ENCODE data around the gene ZNF281. TPM values are rescaled to one million over a fixed set of nuclear protein-coding genes. Genes with fewer than 3 reads are reported as not detected.

The ZNF281 gene
- polyA plus RNA-seq, 2 of the 4 experiments (the other 2 are of a cell fraction) = 33.7 to 39.1 TPM

- Histone ChIP-seq H3K4me3 (no peak overlapping the region), H3K27ac (no peak overlapping the region), H3K9me3 (no peaks in the 10 kb centered on the region), H3K4me2 (no peak overlapping the region), H3K4me1 (peaks cover 10% of the 10 kb centered on the region)
- no peak for DNase-seq (ENCODE audit: low read depth in 1 of 2, low spot score in 1 of 2)
- no peak for TF ChIP-seq PHF8 (IDR thresholded peaks at IDR 0.05; ENCODE audit: borderline replicate concordance, low read depth)
- TF ChIP-seq HEYL (CRISPR knock-in tag; IDR thresholded peaks at IDR 0.05) = no peak
- no peak for TF ChIP-seq JUNB (IDR thresholded peaks at IDR 0.05)
- TF ChIP-seq CBX2 (IDR thresholded peaks at IDR 0.05; ENCODE audit: borderline replicate concordance, low read depth) = no peak
- TF ChIP-seq CBX8 (IDR thresholded peaks at IDR 0.05) = no peak
- no peak for TF ChIP-seq FOXS1 (CRISPR knock-in tag; IDR thresholded peaks at IDR 0.05)
- no peak for TF ChIP-seq REST (IDR thresholded peaks at IDR 0.05)
- no peak for TF ChIP-seq ZNF302 (CRISPR knock-in tag; IDR thresholded peaks at IDR 0.05)
- TF ChIP-seq, protein P1, sequence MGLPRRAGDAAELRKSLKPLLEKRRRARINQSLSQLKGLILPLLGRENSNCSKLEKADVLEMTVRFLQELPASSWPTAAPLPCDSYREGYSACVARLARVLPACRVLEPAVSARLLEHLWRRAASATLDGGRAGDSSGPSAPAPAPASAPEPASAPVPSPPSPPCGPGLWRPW (IDR thresholded peaks at IDR 0.05) = no peak
- WGBS (ENCODE audit: missing lambda C conversion rate) = 80% methylated on average over 2 of the region's 2 CpGs
- ATAC-seq = no peak
- CTCF ChIA-PET = no interaction called here
- POLR2A ChIA-PET = no interaction called here
- no peak for FAIRE-seq
Observed at GRCh38 chr1:200443860-200444259, 34.0 kb upstream of the ZNF281 start.

DNA sequence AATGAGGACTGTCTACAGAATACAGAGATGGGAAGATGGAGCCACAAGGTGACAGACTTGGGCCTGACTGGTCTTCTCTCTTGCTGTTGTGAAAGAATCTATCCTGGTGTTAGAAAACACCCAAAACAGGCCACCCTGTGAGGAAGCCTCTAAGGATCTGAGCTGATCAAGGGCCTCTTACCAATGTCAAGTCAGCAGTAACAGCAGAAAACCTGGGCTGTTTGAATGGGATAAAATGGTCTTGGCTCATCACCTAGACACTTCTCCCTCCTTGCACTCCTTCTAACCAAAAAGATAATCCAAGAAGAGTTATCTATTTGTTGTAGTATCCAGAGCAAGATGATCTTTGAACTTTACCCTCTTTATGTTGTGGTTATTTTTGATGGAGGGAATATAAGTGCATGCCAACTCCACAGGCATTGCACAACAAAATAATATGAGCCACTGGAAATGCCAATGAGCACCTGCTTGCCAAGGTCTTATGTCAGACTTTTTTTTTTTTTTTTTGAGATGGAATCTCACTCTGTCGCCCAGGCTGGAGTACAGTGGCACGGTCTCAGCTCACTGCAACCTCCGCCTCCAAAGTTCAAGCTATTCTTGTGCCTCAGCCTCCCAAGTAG is 32.8 kb upstream of the ZNF281 start:
- H3K4me1 ChIP-seq = peaks cover 20% of the 10 kb centered on the region
- DNase-seq (ENCODE audit: low read depth in 1 of 2, low spot score in 1 of 2) (no peak), FAIRE-seq (no peak), ATAC-seq (peak in 1 of 2 experiments; percentile 47; a peak in 2 of 6 replicates)
- ChIA-PET CTCF (interaction anchor here (0.7 kb wide), 1 partner anchor 154 kb away, joined by 3 read pairs; no protein-coding TSS in a partner anchor), POLR2A (no interaction called here)
- WGBS (ENCODE audit: missing lambda C conversion rate) = 98% methylated on average over 3 of the region's 3 CpGs
- peak overlapping the region in 1 of 2 experiments; percentile 23; a peak in 1 of 6 replicates for H3K27ac ChIP-seq
- no peak overlapping the region for H3K4me3 ChIP-seq
- H3K9me3 ChIP-seq = no peaks in the 10 kb centered on the region
- no peak overlapping the region for H3K4me2 ChIP-seq
- TF ChIP-seq CEBPB (IDR thresholded peaks at IDR 0.05) (peak; percentile 10 to 25; a peak in 2 of 4 replicates), EP300 (IDR thresholded peaks at IDR 0.05) (no peak)

- no peak for FAIRE-seq
- POLR2A ChIA-PET = no interaction called here
- TF ChIP-seq HOXB5 (CRISPR knock-in tag; IDR thresholded peaks at IDR 0.05) = no peak
- TF ChIP-seq SREBF2 (IDR thresholded peaks at IDR 0.05) = no peak
- no peak for TF ChIP-seq CEBPB (IDR thresholded peaks at IDR 0.05)
- TF ChIP-seq EP300 (IDR thresholded peaks at IDR 0.05) = no peak
- no peak for TF ChIP-seq REST (IDR thresholded peaks at IDR 0.05)
- no peak for TF ChIP-seq PHF8 (IDR thresholded peaks at IDR 0.05; ENCODE audit: borderline replicate concordance, low read depth)
- TF ChIP-seq, protein P2, sequence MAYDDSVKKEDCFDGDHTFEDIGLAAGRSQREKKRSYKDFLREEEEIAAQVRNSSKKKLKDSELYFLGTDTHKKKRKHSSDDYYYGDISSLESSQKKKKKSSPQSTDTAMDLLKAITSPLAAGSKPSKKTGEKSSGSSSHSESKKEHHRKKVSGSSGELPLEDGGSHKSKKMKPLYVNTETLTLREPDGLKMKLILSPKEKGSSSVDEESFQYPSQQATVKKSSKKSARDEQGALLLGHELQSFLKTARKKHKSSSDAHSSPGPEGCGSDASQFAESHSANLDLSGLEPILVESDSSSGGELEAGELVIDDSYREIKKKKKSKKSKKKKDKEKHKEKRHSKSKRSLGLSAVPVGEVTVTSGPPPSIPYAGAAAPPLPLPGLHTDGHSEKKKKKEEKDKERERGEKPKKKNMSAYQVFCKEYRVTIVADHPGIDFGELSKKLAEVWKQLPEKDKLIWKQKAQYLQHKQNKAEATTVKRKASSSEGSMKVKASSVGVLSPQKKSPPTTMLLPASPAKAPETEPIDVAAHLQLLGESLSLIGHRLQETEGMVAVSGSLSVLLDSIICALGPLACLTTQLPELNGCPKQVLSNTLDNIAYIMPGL (CRISPR knock-in tag; IDR thresholded peaks at IDR 0.05; ENCODE audit: borderline replicate concordance) = no peak
- no peak for TF ChIP-seq MYC (IDR thresholded peaks at IDR 0.05; ENCODE audit: borderline replicate concordance, low read length)
- no peak for TF ChIP-seq JUNB (IDR thresholded peaks at IDR 0.05)
- TF ChIP-seq RNF2 (IDR thresholded peaks at IDR 0.05; ENCODE audit: borderline replicate concordance, low read depth) = no peak
- no peak for TF ChIP-seq EHMT2 (IDR thresholded peaks at IDR 0.05; ENCODE audit: low read depth)
- TF ChIP-seq KDM5A (IDR thresholded peaks at IDR 0.05) = no peak
- TF ChIP-seq EHF (CRISPR knock-in tag; IDR thresholded peaks at IDR 0.05) = no peak
- Histone ChIP-seq H3K9me3 (no peaks in the 10 kb centered on the region), H3K4me3 (no peak overlapping the region), H3K27ac (no peak overlapping the region), H3K4me2 (no peak overlapping the region), H3K4me1 (peaks cover 22% of the 10 kb centered on the region)
- CTCF ChIA-PET = interaction anchor here (0.7 to 1.5 kb wide), 4 partner anchors 25 to 154 kb away, joined by 3 to 5 read pairs (median 3); no protein-coding TSS in a partner anchor
- ATAC-seq = no peak
- WGBS (ENCODE audit: missing lambda C conversion rate) = 97% methylated on average over 2 of the region's 2 CpGs
- DNase-seq (ENCODE audit: low read depth in 1 of 2, low spot score in 1 of 2) = no peak
Observed at GRCh38 chr1:200442023-200442422, 32.2 kb upstream of the ZNF281 start.

Measured in A549 (cell line).